GM10266 (cell line): Measurements from ENCODE around the gene SMIM10L2A.

Experiments used
- DNase-seq: peaks from one replicate; pipeline ENCODE4 v3.0.0; 2012; ENCODE audit errors: extremely low spot score
- TF ChIP-seq, protein P1 (sequence below): IDR thresholded peaks from 2 replicates; pipeline ENCODE4 v1.5.1; 2012; ENCODE audit warnings: mild to moderate bottlenecking, low read depth; ENCODE audit not compliant: control insufficient read depth, insufficient read depth; ENCODE audit errors: missing control alignments

SMIM10L2A gene

DNA sequence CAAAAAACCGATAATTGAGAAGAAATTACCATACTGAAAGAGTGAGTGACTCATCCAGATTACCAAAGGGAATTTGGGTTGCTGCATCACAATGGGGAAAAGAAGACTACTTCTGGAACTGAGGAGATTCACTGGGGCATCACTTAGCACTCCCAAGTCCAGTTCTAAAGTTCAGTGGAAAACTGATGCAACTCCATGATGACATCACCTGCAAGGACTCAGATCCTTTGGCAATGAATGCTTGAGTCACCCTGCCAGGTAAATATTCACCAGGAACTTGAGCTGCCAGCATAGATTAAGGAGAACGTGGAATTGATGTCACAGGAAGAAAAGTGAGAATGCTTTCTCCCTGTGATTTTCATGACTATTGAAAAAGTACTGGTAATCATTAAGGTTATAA, 32.0 kb upstream of the SMIM10L2A start:
- no peak for DNase-seq
- TF ChIP-seq, protein P1, sequence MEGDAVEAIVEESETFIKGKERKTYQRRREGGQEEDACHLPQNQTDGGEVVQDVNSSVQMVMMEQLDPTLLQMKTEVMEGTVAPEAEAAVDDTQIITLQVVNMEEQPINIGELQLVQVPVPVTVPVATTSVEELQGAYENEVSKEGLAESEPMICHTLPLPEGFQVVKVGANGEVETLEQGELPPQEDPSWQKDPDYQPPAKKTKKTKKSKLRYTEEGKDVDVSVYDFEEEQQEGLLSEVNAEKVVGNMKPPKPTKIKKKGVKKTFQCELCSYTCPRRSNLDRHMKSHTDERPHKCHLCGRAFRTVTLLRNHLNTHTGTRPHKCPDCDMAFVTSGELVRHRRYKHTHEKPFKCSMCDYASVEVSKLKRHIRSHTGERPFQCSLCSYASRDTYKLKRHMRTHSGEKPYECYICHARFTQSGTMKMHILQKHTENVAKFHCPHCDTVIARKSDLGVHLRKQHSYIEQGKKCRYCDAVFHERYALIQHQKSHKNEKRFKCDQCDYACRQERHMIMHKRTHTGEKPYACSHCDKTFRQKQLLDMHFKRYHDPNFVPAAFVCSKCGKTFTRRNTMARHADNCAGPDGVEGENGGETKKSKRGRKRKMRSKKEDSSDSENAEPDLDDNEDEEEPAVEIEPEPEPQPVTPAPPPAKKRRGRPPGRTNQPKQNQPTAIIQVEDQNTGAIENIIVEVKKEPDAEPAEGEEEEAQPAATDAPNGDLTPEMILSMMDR = no peak

DNA sequence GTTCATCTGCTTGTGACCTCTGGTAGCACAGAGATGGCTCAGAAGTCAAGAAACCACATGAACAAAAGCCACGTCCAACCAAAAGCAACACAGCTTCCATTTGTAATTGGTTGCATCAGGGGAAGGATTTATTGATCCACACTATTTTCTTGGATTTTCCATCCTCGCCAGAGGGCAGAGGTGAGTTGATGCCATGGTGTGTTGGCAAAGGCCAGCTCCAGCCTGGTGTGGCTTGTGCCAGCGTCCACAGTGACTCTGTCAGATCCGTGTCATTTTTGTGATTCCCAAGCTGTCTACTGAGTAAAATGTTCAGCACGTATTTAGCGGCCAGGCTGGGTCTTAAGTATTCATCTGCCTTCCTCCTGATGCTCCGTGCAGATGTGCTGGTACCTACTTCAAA, 30.0 kb upstream of the SMIM10L2A start:
- no peak for DNase-seq
- TF ChIP-seq, protein P1 = no peak

DNA sequence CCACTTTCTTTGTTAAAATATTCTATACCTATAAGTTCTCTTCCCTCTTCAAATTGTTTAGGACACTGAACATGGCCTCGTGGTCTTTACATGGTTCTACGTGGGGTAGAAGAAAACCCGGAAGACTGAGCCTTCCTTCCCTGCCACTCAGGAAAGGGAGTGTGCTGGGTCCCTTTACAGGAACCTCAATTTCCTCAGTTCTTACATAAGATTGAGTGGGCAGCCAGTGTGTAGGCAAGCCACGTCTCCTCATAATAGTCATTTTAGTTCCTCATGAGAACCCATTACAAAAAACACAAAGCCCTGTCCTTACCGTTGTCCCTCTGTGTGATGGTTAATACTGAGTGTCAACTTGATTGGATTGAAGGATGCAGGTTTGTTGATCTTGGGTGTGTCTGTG, 28.7 kb upstream of the SMIM10L2A start:
- TF ChIP-seq, protein P1 = no peak
- DNase-seq = no peak

DNA sequence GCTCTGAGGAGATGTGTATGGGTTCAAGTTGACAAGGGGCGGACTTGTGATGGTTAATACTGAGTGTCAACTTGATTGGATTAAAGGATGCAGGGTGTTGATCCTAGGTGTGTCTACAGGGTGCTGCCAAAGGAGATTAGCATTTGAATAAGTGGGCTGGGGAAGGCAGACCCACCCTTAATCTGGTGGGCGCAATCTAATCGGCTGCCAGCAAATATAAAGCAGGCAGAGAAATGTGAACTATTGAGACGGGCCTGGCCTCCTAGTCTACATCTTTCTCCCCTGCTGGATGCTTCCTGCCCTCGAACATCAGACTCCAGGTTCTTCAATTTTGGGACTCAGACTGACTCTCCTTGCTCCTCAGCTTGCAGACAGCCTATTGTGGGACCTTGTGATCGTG, 26.7 kb upstream of the SMIM10L2A start:
- DNase-seq = no peak
- TF ChIP-seq, protein P1 = no peak

DNA sequence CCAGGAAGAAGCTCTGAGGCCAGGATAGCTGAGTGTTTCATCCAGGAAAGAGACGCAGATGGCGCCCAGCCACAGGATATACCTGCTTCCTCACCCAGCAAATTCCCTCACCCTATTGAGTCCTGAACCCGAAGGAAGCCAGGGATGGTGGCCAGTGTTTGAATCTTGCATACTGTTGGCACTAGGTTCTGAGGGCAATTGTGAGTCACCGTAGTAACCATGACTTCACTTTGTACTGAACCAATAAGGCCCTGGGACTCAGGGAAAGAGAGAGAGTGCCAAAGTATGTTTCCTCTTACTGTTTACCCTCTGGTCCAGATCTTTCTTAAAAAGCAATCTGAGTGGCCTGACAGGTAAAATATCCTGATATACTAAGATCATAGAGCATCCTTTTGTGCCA, 25.6 kb upstream of the SMIM10L2A start:
- TF ChIP-seq, protein P1 = no peak
- no peak for DNase-seq

DNA sequence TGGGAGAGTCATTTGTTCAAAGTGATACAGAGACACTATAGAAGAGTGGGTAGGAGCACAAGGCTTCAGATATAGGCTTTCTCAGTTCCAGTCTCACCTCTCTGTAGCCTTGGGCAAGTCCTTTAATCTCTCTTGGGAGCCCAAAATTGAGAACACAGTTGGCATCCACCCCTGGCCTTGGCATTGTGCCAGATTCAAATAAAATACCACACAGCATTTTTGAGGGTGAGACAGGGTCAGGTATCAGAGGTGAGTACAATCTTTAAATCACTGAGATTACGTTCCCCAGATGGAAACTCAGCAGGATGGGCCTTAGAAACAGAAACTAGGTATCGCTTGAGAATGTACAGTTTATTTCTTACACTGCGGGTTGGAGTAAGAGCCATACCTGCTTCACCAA, 25.2 kb upstream of the SMIM10L2A start:
- TF ChIP-seq, protein P1 = no peak
- DNase-seq = no peak

DNA sequence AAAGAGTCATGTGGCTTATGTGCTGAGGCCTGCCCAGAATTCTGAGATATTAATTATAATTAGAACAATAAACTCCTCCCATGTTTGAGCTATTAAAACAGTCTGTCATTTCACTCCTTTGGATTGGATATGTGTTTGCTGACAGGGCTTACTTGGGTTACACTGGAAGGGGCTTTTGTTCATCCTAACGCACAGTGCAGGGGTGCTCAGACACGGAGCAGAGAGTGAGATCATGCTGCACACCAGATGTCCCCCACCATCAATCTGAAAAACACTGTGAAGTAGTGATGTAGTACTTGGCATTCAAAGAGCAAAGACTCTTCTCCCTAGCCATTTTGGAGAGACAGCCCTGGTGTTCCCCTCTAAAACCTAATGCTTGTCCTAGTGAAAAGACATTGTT, 24.1 kb upstream of the SMIM10L2A start:
- no peak for DNase-seq

More for the DNA sequence above, 24.1 kb upstream of the SMIM10L2A start:
- TF ChIP-seq, protein P1 = no peak
